Caco-2 (cell line): ENCODE results near the gene DARS2. TPM values are rescaled to one million over a fixed set of nuclear protein-coding genes. Genes with fewer than 3 reads are reported as not detected.
"Not testable (repeated sequence)": the region's sequence is repeated elsewhere in the genome, so short reads cannot be mapped to it uniquely, and the experiment has no call there.

ENCODE experiments used
- BruUV-seq: library from RNA; stranded (reverse); fragments of 400-500 nt; replicated peaks from 2 replicates; lab custom pipeline; 2021; lab: Mats Ljungman, UMichigan
- CTCF ChIA-PET: fragments of 300-600 bp; sonication (Branson Sonifier 250); formaldehyde crosslinking; loops from one replicate; lab custom pipeline; 2022; ENCODE audit warnings: antibody characterized with exemption; lab: Charles Lee
- POLR2A ChIA-PET: fragments of 300-600 bp; sonication (Branson Sonifier 250); formaldehyde crosslinking; loops from one replicate; lab custom pipeline; 2022; ENCODE audit warnings: antibody characterized with exemption; lab: Charles Lee
- DNase-seq, 2 experiments: peaks; one replicate each; pipeline versions ENCODE4 v3.0.0 to v3.0.0-alpha.2; 2020 to 2022
- H3K27me3 ChIP-seq: replicated peaks from 2 replicates; pipeline ENCODE4 v1.6.0; 2011; ENCODE audit warnings: low read length; ENCODE audit not compliant: control insufficient read depth, insufficient read depth
- H3K36me3 ChIP-seq: 2 replicates; pipeline ENCODE4 v1.5.1; 2011; ENCODE audit warnings: low read length; ENCODE audit not compliant: control insufficient read depth, insufficient read depth
- H3K4me1 ChIP-seq: fragments of 250-450 bp; sonication (Bioruptor Pico); 2 replicates; pipeline ENCODE4 v1.5.1; 2020; ENCODE audit warnings: mild to moderate bottlenecking
- H3K4me3 ChIP-seq: 2 replicates; pipeline ENCODE4 v1.5.1; 2011; ENCODE audit warnings: low read depth, mild to moderate bottlenecking, control low read depth, low read length
- H3K9me3 ChIP-seq: fragments of 250-450 bp; sonication (Bioruptor Pico); 2 replicates; pipeline ENCODE4 v1.5.1; 2020; ENCODE audit warnings: mild to moderate bottlenecking, moderate library complexity
- H3K27ac Mint-ChIP-seq: one replicate; pipeline ENCODE4 v1.8.0; 2022; ENCODE audit warnings: mixed read lengths; ENCODE audit not compliant: unreplicated experiment
- H3K27me3 Mint-ChIP-seq: one replicate; pipeline ENCODE4 v1.8.0; 2022; ENCODE audit warnings: mixed read lengths; ENCODE audit not compliant: insufficient read depth, unreplicated experiment
- H3K36me3 Mint-ChIP-seq: one replicate; pipeline ENCODE4 v1.8.0; 2022; ENCODE audit warnings: mild to moderate bottlenecking, mixed read lengths; ENCODE audit not compliant: insufficient read depth, unreplicated experiment
- H3K4me1 Mint-ChIP-seq: one replicate; pipeline ENCODE4 v1.8.0; 2022; ENCODE audit warnings: low read depth, mixed read lengths; ENCODE audit not compliant: unreplicated experiment
- H3K4me3 Mint-ChIP-seq: one replicate; pipeline ENCODE4 v1.8.0; 2022; ENCODE audit warnings: mild to moderate bottlenecking, moderate library complexity, mixed read lengths; ENCODE audit not compliant: unreplicated experiment
- H3K9me3 Mint-ChIP-seq: one replicate; pipeline ENCODE4 v1.8.0; 2022; ENCODE audit warnings: mixed read lengths; ENCODE audit not compliant: unreplicated experiment
- CTCF ChIP-seq, 2 experiments: fragments of 200-600 bp in 1 of 2; IDR thresholded peaks; 1 replicate in 1 of 2; 2 replicates in 1 of 2; pipeline versions ENCODE4 v1.5.1 to v1.8.0; 2011 to 2022; ENCODE audit warnings: antibody characterized with exemption in 1 of 2, control low read depth in 1 of 2, inconsistent platforms in 1 of 2, low read depth in 1 of 2, low read length in 1 of 2, mild to moderate bottlenecking in 1 of 2, moderate library complexity in 1 of 2; ENCODE audit not compliant: insufficient read depth in 1 of 2, severe bottlenecking in 1 of 2, unreplicated experiment in 1 of 2
- intact Hi-C: fragments of 100-400 bp; cut with micrococcal nuclease; formaldehyde crosslinking; loops from one replicate; pipeline ENCODE4 v1.10.0; 2022; ENCODE audit not compliant: unreplicated experiment
- total RNA-seq: library from RNA; stranded (reverse); gene quantifications from 2 replicates; pipeline ENCODE4 v1.2.3, GENCODE V29; 2022

Gene DARS2
- total RNA-seq, 1 experiment from 2014 or later, result 41.3 TPM

- Mint-ChIP-seq H3K27ac (peak overlapping the region; percentile 21), H3K36me3 (peaks cover 94% of the 10 kb centered on the region), H3K27me3 (no peaks in the 10 kb centered on the region), H3K4me1 (peaks cover 12% of the 10 kb centered on the region), H3K4me3 (no peak overlapping the region), H3K9me3 (no peaks in the 10 kb centered on the region)
- BruUV-seq, result no TSS peak
- Histone ChIP-seq H3K27me3 (no peaks in the 10 kb centered on the region), H3K36me3 (no peaks in the 10 kb centered on the region; the same call in 1 of the 2 replicates), H3K4me1 (peaks cover 6% of the 10 kb centered on the region; the same call in 1 of the 2 replicates), H3K4me3 (no peak overlapping the region), H3K9me3 (no peaks in the 10 kb centered on the region)
- CTCF ChIA-PET, result no interaction called here
- no peak for DNase-seq
- POLR2A ChIA-PET, result interaction anchor here (1.0 kb wide), 1 partner anchor 11 kb away, joined by 5 read pairs; the partner anchor contains the start of gene ZBTB37
- intact Hi-C loops, result no loop called here
- no peak for TF ChIP-seq CTCF (IDR thresholded peaks at IDR 0.05; ENCODE audit: insufficient read depth in 1 of 2, low read depth in 1 of 2, low read length in 1 of 2, severe bottlenecking in 1 of 2, unreplicated experiment in 1 of 2)
These were observed 33.0 kb downstream of the DARS2 start for GRCh38 chr1:173857363-173857917.

- peaks cover 94% of the 10 kb centered on the region for H3K36me3 Mint-ChIP-seq
- H3K27me3 Mint-ChIP-seq, intact Hi-C loops, H3K4me1 Mint-ChIP-seq, DNase-seq, H3K27me3 ChIP-seq, H3K9me3 ChIP-seq, H3K27ac Mint-ChIP-seq, H3K36me3 ChIP-seq, CTCF ChIA-PET, H3K4me3 ChIP-seq, H3K4me1 ChIP-seq, BruUV-seq, H3K9me3 Mint-ChIP-seq, H3K4me3 Mint-ChIP-seq: not testable (repeated sequence)
- POLR2A ChIA-PET, result interaction anchor here (1.3 kb wide), 1 partner anchor 9 kb away, joined by 4 read pairs; the partner anchor contains the start of gene ZBTB37
These were observed 35.1 kb downstream of the DARS2 start for GRCh38 chr1:173859547-173859946.

- H3K4me1 Mint-ChIP-seq, result peaks cover 7% of the 10 kb centered on the region
- no peak overlapping the region for H3K4me3 ChIP-seq
- TF ChIP-seq CTCF (IDR thresholded peaks at IDR 0.05; ENCODE audit: insufficient read depth in 1 of 2, low read depth in 1 of 2, low read length in 1 of 2, severe bottlenecking in 1 of 2, unreplicated experiment in 1 of 2), result no peak
- peaks cover 6% of the 10 kb centered on the region; the same call in 1 of the 2 replicates for H3K4me1 ChIP-seq
- peaks cover 94% of the 10 kb centered on the region for H3K36me3 Mint-ChIP-seq
- H3K9me3 Mint-ChIP-seq, result no peaks in the 10 kb centered on the region
- CTCF ChIA-PET, result no interaction called here
- no peaks in the 10 kb centered on the region for H3K9me3 ChIP-seq
- no peaks in the 10 kb centered on the region for H3K36me3 ChIP-seq
- no peak overlapping the region for H3K4me3 Mint-ChIP-seq
- H3K27me3 Mint-ChIP-seq, result no peaks in the 10 kb centered on the region
- DNase-seq, result no peak
- no peak overlapping the region for H3K27ac Mint-ChIP-seq
- BruUV-seq, result no TSS peak
- POLR2A ChIA-PET, result interaction anchor here (1.3 kb wide), 1 partner anchor 8 kb away, joined by 4 read pairs; the partner anchor contains the start of gene ZBTB37
- H3K27me3 ChIP-seq, result no peaks in the 10 kb centered on the region
- intact Hi-C loops, result no loop called here
These were observed 35.6 kb downstream of the DARS2 start for GRCh38 chr1:173860065-173860464.
